Neuronal stem cell (in vitro differentiated cells): Measurements from ENCODE around the gene ATXN7.

ENCODE experiments used
- DNase-seq: peaks from one replicate; pipeline ENCODE4 v3.0.0-alpha.2; 2013; ENCODE audit warnings: low spot score
- H2AFZ ChIP-seq: one replicate; pipeline ENCODE4 v1.6.1; 2013; ENCODE audit warnings: mild to moderate bottlenecking, low read length, inconsistent platforms
- H2AK5ac ChIP-seq: 2 replicates; pipeline ENCODE4 v1.6.1; 2013; ENCODE audit warnings: low read depth, mild to moderate bottlenecking, inconsistent platforms, low read length, moderate library complexity, mixed read lengths
- H2BK120ac ChIP-seq: 2 replicates; pipeline ENCODE4 v1.6.1; 2013; ENCODE audit warnings: low read depth, mild to moderate bottlenecking, inconsistent platforms, low read length, moderate library complexity, mixed read lengths
- H2BK12ac ChIP-seq: one replicate; pipeline ENCODE4 v1.6.1; 2013; ENCODE audit warnings: low read length, inconsistent platforms
- H2BK15ac ChIP-seq: 2 replicates; pipeline ENCODE4 v1.6.1; 2013; ENCODE audit warnings: mild to moderate bottlenecking, low read length, inconsistent platforms, mixed read lengths
- H2BK5ac ChIP-seq: one replicate; pipeline ENCODE4 v1.6.1; 2013; ENCODE audit warnings: inconsistent platforms, mild to moderate bottlenecking, low read length, moderate library complexity
- H3K14ac ChIP-seq: one replicate; pipeline ENCODE4 v1.6.1; 2013; ENCODE audit warnings: low read length, inconsistent platforms
- H3K18ac ChIP-seq: 2 replicates; pipeline ENCODE4 v1.6.1; 2013; ENCODE audit warnings: low read length, inconsistent platforms
- H3K23ac ChIP-seq: 2 replicates; pipeline ENCODE4 v1.6.1; 2013; ENCODE audit warnings: low read depth, mild to moderate bottlenecking, mixed read lengths, low read length, inconsistent platforms; ENCODE audit not compliant: poor library complexity
- H3K27ac ChIP-seq: replicated peaks from 3 replicates; pipeline ENCODE4 v1.5.1; 2013; ENCODE audit warnings: low read length, inconsistent platforms
- H3K27me3 ChIP-seq, 3 experiments: 2 replicates each; pipeline ENCODE4 v1.6.1; 2013; ENCODE audit warnings: low read length in 3 of 3, mild to moderate bottlenecking in 2 of 3, inconsistent platforms in 1 of 3, low read depth in 1 of 3, mixed read lengths in 1 of 3, moderate library complexity in 1 of 3; ENCODE audit not compliant: control insufficient read depth in 3 of 3, insufficient read depth in 3 of 3
- H3K36me3 ChIP-seq, 2 donors: replicated peaks in 1 of 2; 2 replicates each; pipeline ENCODE4 v1.6.1; 2013; ENCODE audit warnings: low read length in 2 of 2; ENCODE audit not compliant: control insufficient read depth in 2 of 2, insufficient read depth in 2 of 2
- H3K4ac ChIP-seq: 2 replicates; pipeline ENCODE4 v1.6.1; 2013; ENCODE audit warnings: inconsistent platforms, mild to moderate bottlenecking, low read length, moderate library complexity
- H3K4me1 ChIP-seq, 2 donors: 1 replicate in 1 of 2; 2 replicates in 1 of 2; pipeline ENCODE4 v1.6.1; 2013; ENCODE audit warnings: low read length in 2 of 2, low read depth in 1 of 2; ENCODE audit not compliant: control insufficient read depth in 2 of 2, insufficient read depth in 1 of 2
- H3K4me2 ChIP-seq: one replicate; pipeline ENCODE4 v1.6.1; 2013; ENCODE audit warnings: mild to moderate bottlenecking, low read length, inconsistent platforms; ENCODE audit not compliant: insufficient read depth, poor library complexity, severe bottlenecking
- H3K4me3 ChIP-seq, 2 donors: 2 replicates each; pipeline ENCODE4 v1.5.1; 2013; ENCODE audit warnings: low read length in 2 of 2, mild to moderate bottlenecking in 2 of 2, inconsistent platforms in 1 of 2, moderate library complexity in 1 of 2
- H3K79me1 ChIP-seq: one replicate; pipeline ENCODE4 v1.6.1; 2013; ENCODE audit warnings: low read depth, mild to moderate bottlenecking, inconsistent platforms, low read length, moderate library complexity
- H3K9ac ChIP-seq: one replicate; pipeline ENCODE4 v1.6.1; 2013; ENCODE audit warnings: mild to moderate bottlenecking, low read depth, low read length, inconsistent platforms; ENCODE audit not compliant: poor library complexity
- H3K9me3 ChIP-seq, 2 donors: replicated peaks in 1 of 2; 2 replicates each; pipeline versions ENCODE3 to v1.6.1; 2013; ENCODE audit warnings: low read length in 2 of 2, mild to moderate bottlenecking in 2 of 2, inconsistent platforms in 1 of 2, low read depth in 1 of 2, mixed read lengths in 1 of 2, moderate library complexity in 1 of 2; ENCODE audit not compliant: control insufficient read depth in 2 of 2, insufficient read depth in 1 of 2
- H4K8ac ChIP-seq: one replicate; pipeline ENCODE4 v1.6.1; 2013; ENCODE audit warnings: low read depth, mild to moderate bottlenecking, inconsistent platforms, low read length, moderate library complexity
- H4K91ac ChIP-seq: one replicate; pipeline ENCODE4 v1.6.1; 2013; ENCODE audit warnings: low read length, low read depth, mild to moderate bottlenecking, inconsistent platforms; ENCODE audit not compliant: poor library complexity
- WGBS, 2 donors: extraction: QIAGEN DNeasy Blood & Tissue Kit; methylation state at CpG; one replicate each; pipeline ENCODE4 v1.1.7; 2013; ENCODE audit warnings: missing lambda C conversion rate in 2 of 2, mixed read lengths in 1 of 2; ENCODE audit not compliant: insufficient read length in 2 of 2, insufficient replicate concordance in 1 of 2; ENCODE audit errors: extremely low coverage in 2 of 2; 5-methylcytosine and 5-hydroxymethylcytosine counted together

The ATXN7 gene

DNA sequence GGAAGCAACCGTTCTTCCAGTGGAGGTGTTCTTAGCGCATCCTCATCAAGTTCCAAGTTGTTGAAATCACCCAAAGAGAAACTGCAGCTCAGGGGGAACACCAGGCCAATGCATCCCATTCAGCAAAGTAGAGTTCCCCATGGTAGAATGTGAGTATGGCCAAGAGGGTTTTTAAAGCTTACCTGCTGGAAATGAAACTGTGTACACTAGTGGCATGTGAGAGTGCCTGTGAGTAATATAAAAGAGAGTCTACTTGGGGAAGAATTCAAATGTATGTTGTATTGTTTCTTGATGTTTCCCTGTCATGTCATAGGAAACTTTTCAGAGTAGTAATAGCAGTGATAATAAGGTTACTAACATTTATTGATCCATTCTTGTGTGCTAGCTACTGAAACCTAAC, 116.4 kb downstream of the ATXN7 start:
- no peaks in the 10 kb centered on the region for H3K27me3 ChIP-seq
- H3K36me3 ChIP-seq: peaks cover 19 to 54% of the 10 kb centered on the region in 2 donors
- H3K18ac ChIP-seq: no peak overlapping the region
- H3K4me2 ChIP-seq: no peak overlapping the region
- no peak overlapping the region for H3K27ac ChIP-seq
- H3K4me3 ChIP-seq: no peak overlapping the region
- no peak overlapping the region for H2BK5ac ChIP-seq
- H3K4me1 ChIP-seq: peaks cover 4 to 18% of the 10 kb centered on the region in 2 donors
- no peaks in the 10 kb centered on the region for H3K9me3 ChIP-seq
- H4K91ac ChIP-seq: no peak overlapping the region
- no peak overlapping the region for H2AFZ ChIP-seq
- H2BK12ac ChIP-seq: no peak overlapping the region
- no CpG with 5 or more reads among the region's 2 CpGs for WGBS, 2 donors
- no peak overlapping the region for H3K23ac ChIP-seq
- H2BK15ac ChIP-seq: no peak overlapping the region
- DNase-seq: no peak
- H3K9ac ChIP-seq: no peak overlapping the region
- no peak overlapping the region for H3K4ac ChIP-seq
- no peak overlapping the region for H2AK5ac ChIP-seq
- H4K8ac ChIP-seq: no peak overlapping the region
- peaks cover 3% of the 10 kb centered on the region for H3K79me1 ChIP-seq
- no peak overlapping the region for H3K14ac ChIP-seq
- no peak overlapping the region for H2BK120ac ChIP-seq

DNA sequence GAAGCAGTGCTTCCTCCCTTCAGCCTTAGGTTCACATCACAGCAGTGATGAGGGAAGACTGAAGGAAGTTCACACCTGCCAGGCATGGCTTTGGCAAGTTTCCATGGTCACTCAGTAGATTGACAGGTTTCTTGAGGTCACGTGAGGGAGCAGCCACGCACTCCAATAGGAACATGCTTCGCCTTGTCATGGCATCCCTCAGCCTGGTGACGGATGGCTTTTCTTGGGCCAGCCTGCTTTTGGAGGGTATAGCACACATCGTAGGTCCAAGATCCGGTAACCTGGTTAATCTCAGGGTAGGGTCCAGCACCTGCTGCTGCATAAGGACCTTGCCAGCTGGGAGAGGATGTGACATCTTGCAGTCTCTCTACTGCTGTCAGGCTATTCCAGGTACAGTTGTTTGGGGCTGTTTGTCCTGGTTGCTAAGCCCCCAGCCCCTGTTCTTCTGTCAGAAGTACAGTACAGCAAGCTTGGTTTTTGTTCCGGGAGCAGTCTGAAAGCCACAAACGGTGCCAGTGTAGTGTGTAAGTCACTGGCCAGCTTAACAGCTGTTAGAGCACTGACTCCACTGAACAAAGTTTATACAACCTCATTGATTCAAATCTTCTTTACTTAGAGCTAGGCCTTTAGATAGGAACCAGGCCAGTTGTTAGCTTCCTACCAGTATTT, 117.3 kb downstream of the ATXN7 start:
- H2AFZ ChIP-seq: no peak overlapping the region
- H3K4me3 ChIP-seq: no peak overlapping the region
- no peak overlapping the region for H4K8ac ChIP-seq
- H3K4me1 ChIP-seq: peaks cover 0 to 21% of the 10 kb centered on the region in 2 donors
- no peaks in the 10 kb centered on the region for H3K27me3 ChIP-seq
- no peak overlapping the region for H3K9ac ChIP-seq
- no peak overlapping the region for H2BK5ac ChIP-seq
- no peak overlapping the region for H3K23ac ChIP-seq
- H3K9me3 ChIP-seq: no peaks in the 10 kb centered on the region
- no CpG with 5 or more reads among the region's 8 CpGs for whole genome bisulfite sequencing, 2 donors
- H3K27ac ChIP-seq: no peak overlapping the region
- no peak overlapping the region for H3K4ac ChIP-seq
- H2BK15ac ChIP-seq: no peak overlapping the region
- DNase-seq: no peak
- H3K14ac ChIP-seq: no peak overlapping the region
- no peak overlapping the region for H2BK120ac ChIP-seq
- no peak overlapping the region for H2AK5ac ChIP-seq
- H4K91ac ChIP-seq: no peak overlapping the region
- H3K18ac ChIP-seq: peak overlapping the region; percentile 2
- H3K79me1 ChIP-seq: peaks cover 3% of the 10 kb centered on the region
- H3K4me2 ChIP-seq: no peak overlapping the region
- H2BK12ac ChIP-seq: no peak overlapping the region
- H3K36me3 ChIP-seq: peaks cover 19 to 62% of the 10 kb centered on the region in 2 donors

DNA sequence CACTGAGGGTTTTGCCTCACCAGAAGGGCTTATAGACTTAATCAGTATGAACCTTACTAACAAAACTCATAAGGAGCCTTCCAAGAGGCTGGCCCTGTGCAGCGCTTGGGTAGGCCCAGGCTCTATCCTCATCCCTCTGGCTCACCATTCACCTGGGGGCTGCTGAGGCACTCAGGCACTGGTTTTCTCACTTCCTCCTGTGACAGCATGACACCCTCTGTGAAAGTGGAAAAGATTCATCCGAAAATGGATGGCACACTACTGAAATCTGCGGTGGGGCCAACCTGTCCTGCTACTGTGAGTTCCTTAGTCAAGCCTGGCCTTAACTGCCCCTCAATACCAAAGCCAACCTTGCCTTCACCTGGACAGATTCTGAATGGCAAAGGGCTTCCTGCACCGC, 118.3 kb downstream of the ATXN7 start:
- Histone ChIP-seq H2BK15ac (no peak overlapping the region), H3K4ac (no peak overlapping the region), H3K4me2 (no peak overlapping the region), H2AFZ (no peak overlapping the region), H3K18ac (no peak overlapping the region), H3K23ac (no peak overlapping the region), H4K91ac (no peak overlapping the region), H2BK120ac (no peak overlapping the region), H3K4me1 (peaks cover 0 to 16% of the 10 kb centered on the region in 2 donors), H3K27me3 (no peaks in the 10 kb centered on the region), H2BK5ac (no peak overlapping the region), H3K9ac (no peak overlapping the region), H3K27ac (no peak overlapping the region), H2AK5ac (no peak overlapping the region), H3K14ac (no peak overlapping the region), H4K8ac (no peak overlapping the region), H3K36me3 (peaks cover 19 to 72% of the 10 kb centered on the region in 2 donors), H3K9me3 (no peaks in the 10 kb centered on the region), H3K79me1 (peaks cover 3% of the 10 kb centered on the region), H3K4me3 (no peak overlapping the region), H2BK12ac (no peak overlapping the region)
- WGBS, 2 donors: no CpG with 5 or more reads among the region's 4 CpGs
- no peak for DNase-seq

DNA sequence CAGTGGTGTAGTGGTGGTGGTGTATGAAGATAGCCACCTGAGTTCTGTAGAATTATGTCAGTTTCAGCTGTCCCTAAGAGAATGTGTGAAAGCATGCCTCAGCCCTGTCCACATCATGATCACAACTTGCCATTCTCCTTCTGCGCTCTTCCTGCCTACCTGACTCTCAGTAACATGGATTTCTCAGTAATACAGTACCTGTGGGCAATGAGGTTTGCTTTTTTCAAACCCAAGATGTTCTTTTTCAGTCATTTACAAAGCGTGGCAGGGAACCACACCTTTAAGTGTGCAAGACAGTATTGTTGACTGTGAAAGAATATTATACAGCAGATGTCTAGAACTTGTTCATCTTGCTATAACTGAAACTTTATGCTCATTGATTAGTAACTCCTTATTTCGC, 120.7 kb downstream of the ATXN7 start:
- Histone ChIP-seq H2BK120ac (no peak overlapping the region), H2BK12ac (no peak overlapping the region), H2BK5ac (no peak overlapping the region), H3K9ac (no peak overlapping the region), H2BK15ac (no peak overlapping the region), H3K4me3 (no peak overlapping the region), H4K91ac (no peak overlapping the region), H3K4me1 (peaks cover 0 to 8% of the 10 kb centered on the region in 2 donors), H3K14ac (no peak overlapping the region), H3K79me1 (peaks cover 3% of the 10 kb centered on the region), H3K18ac (no peak overlapping the region), H3K23ac (no peak overlapping the region), H3K9me3 (no peaks in the 10 kb centered on the region), H4K8ac (no peak overlapping the region), H3K4me2 (no peak overlapping the region), H3K27me3 (no peaks in the 10 kb centered on the region), H3K27ac (no peak overlapping the region), H2AK5ac (no peak overlapping the region), H3K36me3 (peaks cover 25 to 93% of the 10 kb centered on the region in 2 donors), H3K4ac (no peak overlapping the region), H2AFZ (no peak overlapping the region)
- WGBS, 2 donors: no CpG with 5 or more reads among the region's 3 CpGs
- DNase-seq: no peak
